Neural cell (in vitro differentiated cells): ENCODE measurements around the gene TRIO.

Experiments used
- EP300 ChIP-seq: fragments of 450-650 bp; conservative IDR thresholded peaks from 2 replicates; pipeline ENCODE4 v1.6.1; 2014; ENCODE audit warnings: antibody characterized with exemption, mild to moderate bottlenecking, moderate library complexity; ENCODE audit not compliant: poor library complexity, severe bottlenecking
- EZH2 ChIP-seq: fragments of 200-600, 300-800 bp; shearing (Covaris generic), sonication (generic); IDR thresholded peaks from 2 replicates; pipeline ENCODE4 v1.6.1; 2014; ENCODE audit warnings: antibody characterized with exemption, low read length, borderline replicate concordance, mild to moderate bottlenecking; ENCODE audit not compliant: insufficient read depth, poor library complexity, severe bottlenecking
- MXI1 ChIP-seq: fragments of 450-650 bp; conservative IDR thresholded peaks from 2 replicates; pipeline ENCODE4 v1.6.1; 2014; ENCODE audit warnings: antibody characterized with exemption, mild to moderate bottlenecking; ENCODE audit not compliant: poor library complexity, severe bottlenecking
- RAD21 ChIP-seq: fragments of 450-650 bp; conservative IDR thresholded peaks from 2 replicates; pipeline ENCODE4 v1.6.1; 2014; ENCODE audit warnings: antibody characterized with exemption, mild to moderate bottlenecking, moderate library complexity
- SMC3 ChIP-seq: fragments of 450-650 bp; conservative IDR thresholded peaks from 2 replicates; pipeline ENCODE4 v1.6.1; 2014; ENCODE audit warnings: antibody characterized with exemption, mild to moderate bottlenecking, moderate library complexity; ENCODE audit not compliant: poor library complexity
- TF ChIP-seq, protein P1 (sequence below): fragments of 450-650 bp; IDR thresholded peaks from 2 replicates; pipeline ENCODE4 v1.5.1; 2014; ENCODE audit warnings: antibody characterized with exemption, mild to moderate bottlenecking, moderate library complexity; ENCODE audit not compliant: poor library complexity, severe bottlenecking
- TF ChIP-seq, protein P2 (sequence below): IDR thresholded peaks from 2 replicates; pipeline ENCODE4 v1.6.1; 2012; ENCODE audit warnings: borderline replicate concordance

DNA sequence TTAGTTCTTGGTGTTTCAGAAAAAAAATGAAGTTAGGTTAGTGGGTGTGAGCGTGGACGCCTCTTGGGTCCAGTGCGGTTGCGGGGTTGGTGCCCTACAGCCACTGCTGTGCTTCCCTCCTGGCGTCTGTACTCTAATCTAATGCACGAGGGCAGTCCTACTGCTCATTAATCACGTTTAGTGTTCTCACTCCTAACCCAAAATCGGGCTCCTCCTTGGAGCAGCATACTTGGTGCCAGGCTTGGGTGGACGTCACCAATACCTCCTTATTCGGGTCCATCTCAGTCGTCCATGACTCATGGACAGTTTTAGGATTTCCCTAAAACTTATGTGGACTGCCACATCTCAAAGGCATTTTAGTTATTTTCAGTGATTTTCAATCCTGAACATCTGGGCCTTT, 41.6 kb downstream of the TRIO start:
- TF ChIP-seq, protein P1, sequence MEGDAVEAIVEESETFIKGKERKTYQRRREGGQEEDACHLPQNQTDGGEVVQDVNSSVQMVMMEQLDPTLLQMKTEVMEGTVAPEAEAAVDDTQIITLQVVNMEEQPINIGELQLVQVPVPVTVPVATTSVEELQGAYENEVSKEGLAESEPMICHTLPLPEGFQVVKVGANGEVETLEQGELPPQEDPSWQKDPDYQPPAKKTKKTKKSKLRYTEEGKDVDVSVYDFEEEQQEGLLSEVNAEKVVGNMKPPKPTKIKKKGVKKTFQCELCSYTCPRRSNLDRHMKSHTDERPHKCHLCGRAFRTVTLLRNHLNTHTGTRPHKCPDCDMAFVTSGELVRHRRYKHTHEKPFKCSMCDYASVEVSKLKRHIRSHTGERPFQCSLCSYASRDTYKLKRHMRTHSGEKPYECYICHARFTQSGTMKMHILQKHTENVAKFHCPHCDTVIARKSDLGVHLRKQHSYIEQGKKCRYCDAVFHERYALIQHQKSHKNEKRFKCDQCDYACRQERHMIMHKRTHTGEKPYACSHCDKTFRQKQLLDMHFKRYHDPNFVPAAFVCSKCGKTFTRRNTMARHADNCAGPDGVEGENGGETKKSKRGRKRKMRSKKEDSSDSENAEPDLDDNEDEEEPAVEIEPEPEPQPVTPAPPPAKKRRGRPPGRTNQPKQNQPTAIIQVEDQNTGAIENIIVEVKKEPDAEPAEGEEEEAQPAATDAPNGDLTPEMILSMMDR, result no peak
- no peak for TF ChIP-seq EZH2
- TF ChIP-seq SMC3, result no peak
- TF ChIP-seq EP300, result no peak
- TF ChIP-seq RAD21, result no peak
- no peak for TF ChIP-seq MXI1
- TF ChIP-seq, protein P2, sequence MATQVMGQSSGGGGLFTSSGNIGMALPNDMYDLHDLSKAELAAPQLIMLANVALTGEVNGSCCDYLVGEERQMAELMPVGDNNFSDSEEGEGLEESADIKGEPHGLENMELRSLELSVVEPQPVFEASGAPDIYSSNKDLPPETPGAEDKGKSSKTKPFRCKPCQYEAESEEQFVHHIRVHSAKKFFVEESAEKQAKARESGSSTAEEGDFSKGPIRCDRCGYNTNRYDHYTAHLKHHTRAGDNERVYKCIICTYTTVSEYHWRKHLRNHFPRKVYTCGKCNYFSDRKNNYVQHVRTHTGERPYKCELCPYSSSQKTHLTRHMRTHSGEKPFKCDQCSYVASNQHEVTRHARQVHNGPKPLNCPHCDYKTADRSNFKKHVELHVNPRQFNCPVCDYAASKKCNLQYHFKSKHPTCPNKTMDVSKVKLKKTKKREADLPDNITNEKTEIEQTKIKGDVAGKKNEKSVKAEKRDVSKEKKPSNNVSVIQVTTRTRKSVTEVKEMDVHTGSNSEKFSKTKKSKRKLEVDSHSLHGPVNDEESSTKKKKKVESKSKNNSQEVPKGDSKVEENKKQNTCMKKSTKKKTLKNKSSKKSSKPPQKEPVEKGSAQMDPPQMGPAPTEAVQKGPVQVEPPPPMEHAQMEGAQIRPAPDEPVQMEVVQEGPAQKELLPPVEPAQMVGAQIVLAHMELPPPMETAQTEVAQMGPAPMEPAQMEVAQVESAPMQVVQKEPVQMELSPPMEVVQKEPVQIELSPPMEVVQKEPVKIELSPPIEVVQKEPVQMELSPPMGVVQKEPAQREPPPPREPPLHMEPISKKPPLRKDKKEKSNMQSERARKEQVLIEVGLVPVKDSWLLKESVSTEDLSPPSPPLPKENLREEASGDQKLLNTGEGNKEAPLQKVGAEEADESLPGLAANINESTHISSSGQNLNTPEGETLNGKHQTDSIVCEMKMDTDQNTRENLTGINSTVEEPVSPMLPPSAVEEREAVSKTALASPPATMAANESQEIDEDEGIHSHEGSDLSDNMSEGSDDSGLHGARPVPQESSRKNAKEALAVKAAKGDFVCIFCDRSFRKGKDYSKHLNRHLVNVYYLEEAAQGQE, result no peak
